ENCODE data around the gene SIGLEC14.

GRCh38 chr19:51607077-51607476, 39.5 kb downstream of the SIGLEC14 start:
- TF ChIP-seq CTCF (IDR thresholded peaks at IDR 0.05) (no peak), CHD2 (IDR thresholded peaks at IDR 0.05; ENCODE audit: low read length, partially characterized antibody) (no peak), NRF1 (IDR thresholded peaks at IDR 0.05; ENCODE audit: low read depth, low read length) (no peak), TAF1 (IDR thresholded peaks at IDR 0.05; ENCODE audit: borderline replicate concordance, low read depth, low read length) (no peak), EZH2phosphoT487 (IDR thresholded peaks at IDR 0.05; ENCODE audit: borderline replicate concordance, low read depth) (no peak), RAD21 (IDR thresholded peaks at IDR 0.05; ENCODE audit: low read length) (no peak), EP300 (IDR thresholded peaks at IDR 0.05; ENCODE audit: borderline replicate concordance in 1 of 2, low read depth in 1 of 2, low read length in 1 of 2) (no peak), ZBTB33 (IDR thresholded peaks at IDR 0.05; ENCODE audit: borderline replicate concordance, low read depth) (no peak)

All from SK-N-SH (cell line).